ENCODE measurements around the gene EIF5A. TPM values are rescaled to one million over a fixed set of nuclear protein-coding genes. Genes with fewer than 3 reads are reported as not detected.

The EIF5A gene
- polyA plus RNA-seq, 1 donor (not counting 4 experiments of a cell fraction or from before 2014, with no cell fraction given): 948 TPM

- Histone ChIP-seq H3K27me3 (ENCODE audit: control insufficient read depth, extremely low read depth, insufficient read depth, low read length) (no peaks in the 10 kb centered on the region), H3K36me3 (ENCODE audit: control insufficient read depth in 2 of 2, extremely low read depth in 1 of 2, insufficient read depth in 2 of 2, low read length in 2 of 2) (peaks cover under 1 to 21% of the 10 kb centered on the region in 2 experiments), H3K9me1 (ENCODE audit: control insufficient read depth, extremely low read depth, insufficient read depth, low read length) (no peaks in the 10 kb centered on the region), H3K4me1 (ENCODE audit: control insufficient read depth, extremely low read depth, insufficient read depth, low read length) (peaks cover 34% of the 10 kb centered on the region), H2AFZ (ENCODE audit: control insufficient read depth, low read length) (peak within 1 kb of the TSS; percentile 98), H3K9me3 (ENCODE audit: control insufficient read depth, low read depth, low read length) (no peaks in the 10 kb centered on the region), H3K4me2 (ENCODE audit: control insufficient read depth, extremely low read depth, insufficient read depth, low read depth, low read length) (peak within 1 kb of the TSS; percentile 92), H3K27ac (ENCODE audit: control insufficient read depth, insufficient read depth, low read length) (peak within 1 kb of the TSS; percentile 47), H3K9ac (ENCODE audit: control insufficient read depth, extremely low read depth, insufficient read depth, low read length) (peak within 1 kb of the TSS; percentile 74), H3K4me3 (ENCODE audit: control insufficient read depth in 2 of 3, extremely low read depth in 1 of 3, insufficient read depth in 2 of 3, low read depth in 1 of 3, low read length in 3 of 3) (peak within 1 kb of the TSS; percentile 41 to 75 (median 54)), H4K20me1 (ENCODE audit: control insufficient read depth, extremely low read depth, insufficient read depth, low read length) (no peaks in the 10 kb centered on the region), H3K79me2 (ENCODE audit: control insufficient read depth, insufficient read depth, low read length) (no peaks in the 10 kb centered on the region)
- dilution Hi-C loops (cut with MboI; ENCODE audit: extremely low pct_ligation_motif_present, low sequenced_read_pairs): no loop called here
- no peak for FAIRE-seq
- no peak for DNase-seq (ENCODE audit: low read depth, low spot score)
- peak in 1 of 3 experiments; percentile 6 for TF ChIP-seq CTCF (optimal IDR thresholded peaks at IDR 0.05 in 1 of 3, IDR thresholded peaks at IDR 0.05 in 1 of 3, conservative IDR thresholded peaks at IDR 0.05 in 1 of 3; ENCODE audit: extremely low read depth in 1 of 3, insufficient read depth in 2 of 3, low read length in 3 of 3)
- no peak for TF ChIP-seq EZH2 (IDR thresholded peaks at IDR 0.05; ENCODE audit: low read length)
Observed at GRCh38 chr17:7262192-7262934, 45.1 kb upstream of the EIF5A start, which contains the start of gene CLDN7. CLDN7 (minus strand) TSS chr17:7262478; CDS start chr17:7262043, 435 bp downstream.

DNA sequence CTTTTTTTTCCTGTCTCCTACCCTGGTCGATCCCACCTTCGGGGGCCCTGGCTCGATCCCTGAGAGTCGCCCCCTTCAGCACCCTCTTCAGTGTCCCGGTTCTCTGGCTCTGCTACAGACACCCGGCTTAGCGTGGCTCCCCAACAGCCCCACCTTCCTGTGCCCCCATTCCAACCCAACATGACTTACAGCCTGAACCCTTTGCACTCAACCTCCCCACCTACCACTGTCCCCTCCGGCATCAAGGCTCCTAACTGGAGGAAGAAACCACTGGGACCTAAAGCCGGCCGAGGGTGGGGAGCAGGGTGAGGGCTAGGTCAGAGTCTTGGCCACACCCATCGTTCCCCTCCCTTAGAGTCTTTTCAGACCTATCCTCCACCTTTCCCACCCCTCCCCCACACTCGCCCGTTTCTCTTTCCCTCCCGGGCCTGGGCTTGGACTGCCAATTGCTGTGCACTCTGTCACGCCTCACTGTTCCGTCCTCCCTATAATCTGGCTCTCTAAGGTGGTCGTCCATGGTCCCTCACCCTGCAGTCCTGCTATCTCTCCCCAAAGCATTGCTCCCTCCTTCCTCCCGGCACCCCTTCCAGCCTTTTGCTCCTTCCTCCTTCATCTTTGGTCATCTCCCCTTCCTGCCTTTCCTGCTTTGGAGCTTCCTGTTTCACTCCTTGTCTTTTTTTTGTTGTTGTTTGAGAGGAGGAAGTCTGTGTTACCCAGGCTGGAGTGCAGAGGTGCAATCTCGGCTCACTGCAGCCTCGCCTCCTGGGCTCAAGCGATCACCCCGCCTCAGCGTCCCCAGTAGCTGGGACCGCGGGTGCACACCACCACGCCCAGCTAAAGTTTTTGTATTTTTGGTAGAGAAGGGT is 44.3 kb upstream of the EIF5A start:
- H4K20me1 ChIP-seq (ENCODE audit: control insufficient read depth, extremely low read depth, insufficient read depth, low read length): no peaks in the 10 kb centered on the region
- peak overlapping the region; percentile 72 for H3K9ac ChIP-seq (ENCODE audit: control insufficient read depth, extremely low read depth, insufficient read depth, low read length)
- DNase-seq (ENCODE audit: low read depth, low spot score) (no peak), FAIRE-seq (no peak)
- H3K4me1 ChIP-seq (ENCODE audit: control insufficient read depth, extremely low read depth, insufficient read depth, low read length): peaks cover 34% of the 10 kb centered on the region
- no peaks in the 10 kb centered on the region for H3K79me2 ChIP-seq (ENCODE audit: control insufficient read depth, insufficient read depth, low read length)
- TF ChIP-seq CTCF (optimal IDR thresholded peaks at IDR 0.05 in 1 of 3, IDR thresholded peaks at IDR 0.05 in 1 of 3, conservative IDR thresholded peaks at IDR 0.05 in 1 of 3; ENCODE audit: extremely low read depth in 1 of 3, insufficient read depth in 2 of 3, low read length in 3 of 3): no peak
- no peak for TF ChIP-seq EZH2 (IDR thresholded peaks at IDR 0.05; ENCODE audit: low read length)
- H3K36me3 ChIP-seq (ENCODE audit: control insufficient read depth in 2 of 2, extremely low read depth in 1 of 2, insufficient read depth in 2 of 2, low read length in 2 of 2): peaks cover 0 to 19% of the 10 kb centered on the region in 2 experiments
- no peaks in the 10 kb centered on the region for H3K9me1 ChIP-seq (ENCODE audit: control insufficient read depth, extremely low read depth, insufficient read depth, low read length)
- peak overlapping the region; percentile 98 for H2AFZ ChIP-seq (ENCODE audit: control insufficient read depth, low read length)
- peak overlapping the region; percentile 47 for H3K27ac ChIP-seq (ENCODE audit: control insufficient read depth, insufficient read depth, low read length)
- no peaks in the 10 kb centered on the region for H3K27me3 ChIP-seq (ENCODE audit: control insufficient read depth, extremely low read depth, insufficient read depth, low read length)
- dilution Hi-C loops (cut with MboI; ENCODE audit: extremely low pct_ligation_motif_present, low sequenced_read_pairs): no loop called here
- peak overlapping the region; percentile 92 for H3K4me2 ChIP-seq (ENCODE audit: control insufficient read depth, extremely low read depth, insufficient read depth, low read depth, low read length)
- H3K9me3 ChIP-seq (ENCODE audit: control insufficient read depth, low read depth, low read length): no peaks in the 10 kb centered on the region
- peak overlapping the region; percentile 41 to 75 (median 54) for H3K4me3 ChIP-seq (ENCODE audit: control insufficient read depth in 2 of 3, extremely low read depth in 1 of 3, insufficient read depth in 2 of 3, low read depth in 1 of 3, low read length in 3 of 3)

Measured in keratinocyte (primary cell).